Measurements from ENCODE around the gene GPATCH1.
"Not testable (repeated sequence)": the region's sequence is repeated elsewhere in the genome, so short reads cannot be mapped to it uniquely, and the experiment has no call there.

The GPATCH1 gene

DNA sequence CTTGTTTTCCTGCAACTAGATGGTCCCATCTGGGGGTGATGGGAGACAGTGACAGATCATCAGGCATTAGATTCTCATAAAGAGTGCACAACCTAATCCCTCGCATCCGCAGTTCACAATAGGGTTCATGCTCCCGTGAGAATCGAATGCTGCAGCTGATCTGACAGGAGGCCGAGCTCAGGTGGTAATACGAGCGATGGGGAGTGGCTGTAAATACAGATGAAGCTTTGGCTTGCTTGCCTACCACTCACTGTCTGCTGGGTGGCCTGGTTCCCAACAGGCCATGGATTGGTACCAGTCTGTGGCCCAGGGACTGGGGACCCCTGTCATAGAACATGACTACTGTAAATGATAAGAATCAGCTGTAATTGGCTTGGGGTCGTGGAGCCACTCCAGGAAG lies 78.9 kb downstream of the GPATCH1 start:
- no peak for DNase-seq

DNA sequence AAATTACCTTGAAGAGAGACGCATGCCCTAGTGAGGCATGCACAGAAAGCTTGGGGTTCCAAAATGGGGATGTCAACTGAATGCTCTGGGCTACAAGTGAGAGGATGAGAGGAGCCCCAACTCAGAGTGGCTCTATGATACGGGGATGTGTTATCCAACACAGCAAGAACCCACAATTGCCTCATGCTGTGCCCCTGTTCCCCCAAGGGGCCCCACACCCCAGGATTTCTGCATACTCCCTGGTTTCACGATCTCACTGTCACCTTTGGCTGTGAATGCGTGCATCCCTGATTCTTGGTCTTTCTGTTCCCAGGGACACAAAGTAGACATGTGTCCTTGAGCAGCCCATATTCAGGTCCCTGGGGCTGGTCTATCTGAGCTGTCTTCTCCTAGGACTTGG lies 80.2 kb downstream of the GPATCH1 start:
- DNase-seq = no peak

DNA sequence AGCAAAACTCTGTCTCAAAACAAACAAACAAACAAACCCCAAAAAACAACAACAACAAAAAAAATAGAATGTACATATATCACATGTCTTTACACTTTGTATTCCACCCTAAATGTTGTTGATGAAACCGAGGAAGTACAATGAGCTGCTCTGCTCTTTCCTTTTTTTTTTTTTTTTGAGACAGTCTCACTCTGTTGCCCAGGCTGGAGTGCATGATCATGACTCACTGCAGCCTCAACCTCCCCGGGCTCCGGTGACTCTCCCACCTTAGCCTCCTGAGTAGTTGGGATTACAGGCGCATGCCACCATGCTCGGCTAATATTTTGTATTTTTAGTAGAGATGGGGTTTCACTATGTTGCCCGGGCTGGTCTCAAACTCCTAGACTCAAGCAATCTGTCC lies 82.5 kb downstream of the GPATCH1 start:
- no peak for DNase-seq

DNA sequence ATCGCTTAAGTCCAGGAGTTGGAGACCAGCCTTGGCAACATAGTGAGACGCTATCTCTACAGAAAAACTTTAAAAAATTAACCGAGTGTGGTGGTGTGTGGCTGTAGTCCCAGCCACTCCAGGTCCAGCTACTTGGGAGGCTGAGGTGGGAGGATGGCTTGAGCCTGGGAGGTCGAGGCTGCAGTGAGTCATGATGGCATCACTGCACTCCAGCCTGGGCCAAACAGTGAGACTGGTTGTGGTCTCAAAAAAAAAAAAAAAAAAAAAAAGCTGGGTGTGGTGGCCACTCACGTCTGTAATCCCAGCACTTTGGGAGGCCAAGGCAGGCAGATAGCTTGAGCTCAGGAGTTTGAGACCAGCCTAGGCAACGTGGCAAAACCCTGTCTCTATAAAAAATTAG lies 85.1 kb downstream of the GPATCH1 start:
- DNase-seq = not testable (repeated sequence)

DNA sequence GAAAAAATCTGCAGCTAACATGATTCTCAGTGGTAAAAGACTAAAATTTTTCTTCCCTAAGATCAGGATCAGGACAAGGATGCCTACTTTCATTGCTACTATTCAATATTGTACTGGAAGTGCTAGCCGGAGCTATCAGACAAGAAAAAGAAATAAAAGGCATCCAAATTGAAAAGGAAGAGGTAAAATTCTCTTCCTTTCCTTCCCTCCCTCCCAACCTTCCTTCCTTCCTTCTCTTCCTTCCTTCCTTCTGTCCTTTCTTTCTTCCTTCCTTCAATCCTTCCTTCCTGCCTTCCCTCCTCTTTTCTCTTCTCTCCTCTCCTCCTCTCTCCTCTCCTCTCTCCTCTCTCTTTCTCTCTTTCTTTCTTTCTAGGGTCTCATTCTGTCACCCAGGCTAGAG lies 86.5 kb downstream of the GPATCH1 start:
- no peak for DNase-seq

DNA sequence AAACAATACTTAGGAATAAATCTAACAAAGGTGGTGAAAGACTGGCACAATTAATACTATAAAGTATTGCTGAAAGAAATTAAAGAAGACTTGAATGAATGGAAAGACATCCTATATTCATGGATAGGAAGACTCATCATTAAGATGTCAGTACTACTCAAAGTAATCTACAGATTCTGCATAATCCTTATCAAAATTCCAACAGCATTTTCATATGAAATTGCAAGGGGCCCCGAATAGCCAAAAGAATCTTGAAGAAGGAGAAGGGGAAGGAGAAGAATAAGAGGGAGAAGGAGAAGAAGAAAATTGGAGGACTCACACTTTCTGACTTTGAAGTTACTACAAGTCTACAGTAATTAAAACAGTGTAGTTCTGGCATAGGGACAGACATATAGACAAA lies 87.5 kb downstream of the GPATCH1 start:
- no peak for DNase-seq

DNA sequence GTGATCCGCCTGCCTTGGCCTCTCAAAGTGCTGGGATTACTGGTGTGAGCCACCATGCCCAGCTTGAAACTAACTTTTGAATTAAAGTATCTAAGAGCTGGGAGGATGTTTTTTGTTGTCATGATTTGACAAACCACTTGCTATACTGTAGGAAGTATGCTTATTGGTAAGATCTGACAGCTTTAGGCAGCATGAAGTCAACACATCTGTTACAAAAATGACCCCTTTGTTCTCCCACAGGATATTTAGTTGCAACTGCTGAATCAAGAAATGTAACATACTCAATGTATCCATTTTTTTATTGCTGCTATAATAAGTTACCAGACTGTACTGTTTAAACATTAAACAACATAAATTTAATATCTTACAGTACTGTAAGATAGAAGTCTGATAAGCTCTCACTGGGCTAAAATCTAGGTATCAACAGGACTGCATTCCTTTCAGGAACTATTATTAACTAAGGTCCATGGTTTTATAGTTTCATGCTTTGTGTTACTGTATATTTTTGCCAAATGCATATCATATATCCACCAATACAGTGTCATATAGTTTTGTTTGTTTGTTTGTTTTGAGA lies 90.3 kb downstream of the GPATCH1 start:
- no peak for DNase-seq

DNA sequence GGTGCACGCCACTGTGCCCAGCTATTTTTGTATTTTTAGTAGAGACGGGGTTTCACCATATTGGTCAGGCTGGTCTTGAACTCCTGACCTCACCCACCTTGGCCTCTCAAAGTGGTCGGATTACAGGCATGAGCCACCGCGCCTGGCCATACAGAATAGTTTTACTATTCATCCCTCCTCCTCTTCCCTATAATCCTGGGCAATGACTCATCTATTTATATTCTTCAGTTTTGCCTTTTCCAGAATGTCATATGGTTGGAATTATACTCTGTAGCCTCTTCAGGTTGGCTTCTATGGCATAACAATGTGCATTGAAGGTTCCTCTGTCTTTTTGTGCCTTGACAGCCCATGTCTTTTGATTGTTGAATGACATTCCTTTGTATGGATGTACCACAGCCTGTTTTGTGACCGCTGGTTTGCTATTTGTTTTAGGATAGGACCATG lies 91.0 kb downstream of the GPATCH1 start:
- DNase-seq = no peak

DNA sequence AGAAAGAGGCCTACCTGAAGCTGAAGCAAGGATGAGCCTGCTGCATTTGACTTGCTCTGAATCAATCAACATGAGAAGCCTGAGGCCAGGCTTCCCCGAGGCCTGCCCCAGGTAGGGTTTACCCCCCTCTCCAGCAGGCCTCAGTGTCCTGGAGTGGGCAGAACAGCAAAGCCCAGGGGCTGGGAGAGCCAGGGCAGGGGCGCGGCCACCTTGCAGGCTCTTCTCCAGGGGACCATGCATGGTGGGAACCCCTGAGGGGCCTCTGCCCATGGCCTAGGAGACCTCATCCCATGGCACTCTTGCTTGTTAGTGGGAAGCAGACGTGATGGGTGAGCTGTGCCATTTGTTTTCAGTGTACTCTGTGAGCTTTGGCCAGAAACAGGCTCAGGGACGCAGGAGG lies 93.2 kb downstream of the GPATCH1 start:
- no peak for DNase-seq

DNA sequence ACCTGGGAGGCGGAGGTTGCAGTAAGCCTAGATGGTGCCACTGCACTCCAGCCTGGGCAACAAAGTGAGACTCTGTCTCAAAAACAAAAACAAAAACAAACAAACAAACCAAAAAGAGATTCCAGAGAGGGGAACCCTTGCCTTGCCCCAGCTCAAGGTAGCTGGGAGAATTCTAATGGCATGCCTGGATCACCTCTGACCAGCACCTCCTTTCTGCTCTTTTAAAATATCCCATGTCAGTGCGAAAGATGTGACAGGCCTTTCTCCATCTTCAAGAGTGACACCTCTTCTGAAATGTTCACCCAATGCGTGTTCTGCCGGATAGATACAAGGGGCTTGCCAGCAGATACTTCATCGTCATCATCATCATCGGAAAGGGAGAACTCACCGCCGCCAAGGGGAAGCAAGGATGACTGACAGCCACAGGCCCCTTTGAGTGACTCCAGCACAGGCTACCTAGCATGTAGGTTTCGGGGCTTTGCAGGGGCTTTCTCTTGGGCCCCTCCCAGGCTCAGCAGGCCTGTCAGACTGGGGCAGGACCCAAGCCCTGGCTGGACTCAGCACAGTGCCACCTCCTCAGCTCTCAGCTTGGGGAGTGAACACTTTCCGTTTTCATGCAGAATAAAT lies 94.3 kb downstream of the GPATCH1 start:
- DNase-seq = no peak

DNA sequence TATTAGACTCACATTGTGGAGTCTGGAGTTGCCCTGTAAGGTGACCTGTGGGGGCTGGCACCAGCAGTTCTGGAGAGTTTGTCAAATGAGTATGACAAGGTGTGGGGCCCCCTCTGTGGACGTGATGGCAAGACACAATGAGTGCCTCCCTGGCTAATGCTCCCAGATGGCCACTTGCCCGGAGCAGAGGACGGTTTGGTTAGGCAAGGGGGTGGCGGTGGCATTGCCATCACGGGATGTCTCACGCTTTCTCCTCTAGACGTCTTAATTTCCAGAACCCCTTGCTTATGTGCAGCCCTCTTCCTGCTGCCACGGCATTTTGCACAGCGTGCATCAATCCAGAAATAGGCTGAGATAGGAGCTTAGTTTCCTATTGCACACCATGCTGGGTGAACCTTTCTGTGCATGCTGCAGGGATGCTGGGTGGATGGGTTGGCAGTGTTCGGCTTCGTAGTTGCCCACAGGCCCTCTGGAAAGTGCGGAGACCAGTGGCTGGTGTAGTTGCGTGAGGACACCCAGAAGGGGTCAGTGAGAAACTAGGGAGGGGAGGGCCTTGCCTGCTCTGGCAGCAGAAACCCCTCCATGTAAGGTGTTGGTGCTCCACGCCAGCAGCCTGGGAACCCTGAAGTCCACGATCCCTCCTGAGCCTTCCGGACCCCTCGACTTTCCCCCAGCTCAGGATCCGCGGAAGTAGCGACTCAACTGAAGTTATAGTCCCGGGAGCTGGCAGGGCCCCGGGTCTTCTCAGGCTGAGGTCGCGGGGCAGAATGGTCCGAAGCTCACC lies 95.1 kb downstream of the GPATCH1 start:
- peak in 2 of 4 experiments; percentile 39 to 41 for DNase-seq

DNA sequence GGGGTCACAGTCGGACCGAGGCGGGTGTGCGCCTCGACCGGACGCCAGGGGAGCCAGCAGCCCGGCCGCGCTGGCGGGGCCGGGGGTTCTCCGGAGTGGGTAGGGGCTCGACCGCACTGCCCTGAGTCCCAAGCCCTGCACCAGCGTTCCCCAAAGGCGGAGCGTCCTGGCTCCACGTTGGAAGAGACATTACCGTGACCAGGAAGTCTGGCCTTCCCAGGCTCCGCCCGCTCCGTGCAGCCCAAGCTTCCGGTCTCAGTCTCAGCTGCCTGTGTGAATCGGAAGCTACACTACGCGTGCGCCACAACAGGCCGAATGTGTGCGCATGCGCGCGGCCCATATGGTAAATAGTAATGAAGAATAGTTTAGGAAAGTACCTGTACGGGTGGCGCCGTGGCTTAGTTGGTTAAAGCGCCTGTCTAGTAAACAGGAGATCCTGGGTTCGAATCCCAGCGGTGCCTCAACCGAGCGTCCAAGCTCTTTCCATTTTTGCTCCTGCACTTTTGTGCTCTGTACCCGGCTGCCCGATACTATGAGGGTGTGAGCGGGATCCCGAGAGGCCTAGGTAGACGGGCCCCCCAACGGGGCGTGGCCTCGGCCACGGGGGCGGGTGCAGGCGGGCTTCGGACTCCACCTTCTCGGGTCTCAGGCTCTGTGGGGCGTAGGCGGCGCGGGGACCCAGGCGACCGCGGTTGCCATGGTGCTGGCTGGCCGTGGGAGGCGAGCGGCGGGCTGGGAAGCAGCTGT lies 95.9 kb downstream of the GPATCH1 start:
- DNase-seq = peak; percentile 95 to 99 (median 98)

DNA sequence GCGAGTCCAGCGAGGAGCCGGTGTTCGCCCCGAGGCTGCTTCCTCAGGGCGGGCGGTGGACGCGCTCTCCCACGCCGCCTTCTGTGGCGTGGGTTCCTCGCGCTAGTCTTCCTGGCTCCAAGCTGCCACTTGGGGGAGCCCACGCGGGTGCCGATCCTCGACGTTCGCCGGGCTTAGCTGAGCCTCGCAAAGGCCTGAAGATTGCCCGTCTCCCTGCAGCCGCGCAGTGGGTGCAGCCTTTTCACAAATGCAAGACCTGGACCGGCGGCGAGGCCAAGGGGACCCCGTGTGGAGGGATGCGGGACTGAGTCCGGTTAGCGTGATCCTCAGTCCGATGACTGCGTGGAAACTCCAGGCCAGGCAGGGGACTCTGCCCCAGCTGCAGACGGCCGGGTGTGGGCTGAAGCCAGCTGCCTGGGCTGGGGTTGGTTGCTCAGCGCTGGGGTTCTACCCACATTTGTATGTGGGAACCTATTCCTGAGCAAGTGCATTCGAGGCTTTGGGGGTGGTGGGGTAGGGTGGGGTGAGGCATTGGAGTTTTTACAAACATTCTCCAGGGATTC lies 96.5 kb downstream of the GPATCH1 start:
- peak in 3 of 4 experiments; percentile 68 to 85 (median 79) for DNase-seq

All from activated naive CD4-positive, alpha-beta T cell (primary cell).